HT1080 (cell line): ENCODE data around the gene R3HDM2. TPM values are rescaled to one million over a fixed set of nuclear protein-coding genes. Genes with fewer than 3 reads are reported as not detected.
"Not testable (repeated sequence)": the region's sequence is repeated elsewhere in the genome, so short reads cannot be mapped to it uniquely, and the experiment has no call there.

Experiments
- DNase-seq: peaks from one replicate; pipeline ENCODE4 v3.0.0-alpha.2; 2015; ENCODE audit warnings: low read depth
- total RNA-seq: library from RNA; depleted of rRNA; stranded (reverse); fragments of >200 nt; shearing (Covaris generic); gene quantifications from 2 replicates; pipeline ENCODE4 v1.2.3, GENCODE V29; 2014

R3HDM2 gene
- total RNA-seq, 1 experiment from 2014 or later, result 13.0 TPM

GRCh38 chr12:57429473-57430111 is 1.3 kb downstream of the R3HDM2 start:
- DNase-seq, result no peak

- DNase-seq, result no peak
These were observed 1.9 kb downstream of the R3HDM2 start for GRCh38 chr12:57428965-57429364.

DNA sequence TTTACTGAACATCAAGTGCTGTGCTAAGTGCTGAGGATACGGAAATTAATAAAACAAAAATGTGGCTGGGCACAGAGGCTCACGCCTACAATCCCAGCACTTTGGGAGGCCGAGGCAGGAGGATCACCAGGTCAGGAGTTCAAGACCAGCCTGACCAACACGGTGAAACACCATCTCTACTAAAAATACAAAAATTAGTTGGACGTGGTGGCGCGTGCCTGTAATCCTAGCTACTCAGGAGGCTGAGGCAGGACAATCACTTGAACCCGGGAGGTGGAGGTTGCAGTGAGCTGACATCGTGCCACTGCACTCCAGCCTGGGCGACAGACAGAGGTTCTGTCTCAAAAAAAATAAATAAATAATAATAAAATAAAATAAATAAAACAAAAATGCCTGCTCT is 3.9 kb downstream of the R3HDM2 start:
- DNase-seq, result not testable (repeated sequence)

DNA sequence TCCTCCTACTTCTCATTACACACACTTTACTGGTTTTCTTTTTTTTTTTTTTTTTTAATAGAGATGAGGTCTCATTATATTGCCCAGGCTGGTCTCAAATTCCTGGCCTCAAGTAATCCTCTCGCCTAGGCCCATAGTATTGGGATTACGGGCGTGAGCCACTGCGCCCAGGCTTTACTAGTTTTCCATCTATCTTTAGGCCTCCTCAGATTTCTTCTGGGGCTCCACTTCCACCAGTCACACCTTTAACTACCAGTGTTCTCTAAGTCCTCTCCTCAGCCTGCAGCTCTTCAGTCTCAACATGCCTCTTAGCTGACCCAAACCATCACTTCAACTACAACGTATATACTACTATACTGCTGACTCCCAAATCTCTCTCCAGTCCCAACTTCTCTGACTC is 10.4 kb downstream of the R3HDM2 start:
- DNase-seq, result no peak

GRCh38 chr12:57419495-57419894 is 11.3 kb downstream of the R3HDM2 start:
- DNase-seq, result no peak

GRCh38 chr12:57418255-57418654 is 12.6 kb downstream of the R3HDM2 start:
- no peak for DNase-seq

DNA sequence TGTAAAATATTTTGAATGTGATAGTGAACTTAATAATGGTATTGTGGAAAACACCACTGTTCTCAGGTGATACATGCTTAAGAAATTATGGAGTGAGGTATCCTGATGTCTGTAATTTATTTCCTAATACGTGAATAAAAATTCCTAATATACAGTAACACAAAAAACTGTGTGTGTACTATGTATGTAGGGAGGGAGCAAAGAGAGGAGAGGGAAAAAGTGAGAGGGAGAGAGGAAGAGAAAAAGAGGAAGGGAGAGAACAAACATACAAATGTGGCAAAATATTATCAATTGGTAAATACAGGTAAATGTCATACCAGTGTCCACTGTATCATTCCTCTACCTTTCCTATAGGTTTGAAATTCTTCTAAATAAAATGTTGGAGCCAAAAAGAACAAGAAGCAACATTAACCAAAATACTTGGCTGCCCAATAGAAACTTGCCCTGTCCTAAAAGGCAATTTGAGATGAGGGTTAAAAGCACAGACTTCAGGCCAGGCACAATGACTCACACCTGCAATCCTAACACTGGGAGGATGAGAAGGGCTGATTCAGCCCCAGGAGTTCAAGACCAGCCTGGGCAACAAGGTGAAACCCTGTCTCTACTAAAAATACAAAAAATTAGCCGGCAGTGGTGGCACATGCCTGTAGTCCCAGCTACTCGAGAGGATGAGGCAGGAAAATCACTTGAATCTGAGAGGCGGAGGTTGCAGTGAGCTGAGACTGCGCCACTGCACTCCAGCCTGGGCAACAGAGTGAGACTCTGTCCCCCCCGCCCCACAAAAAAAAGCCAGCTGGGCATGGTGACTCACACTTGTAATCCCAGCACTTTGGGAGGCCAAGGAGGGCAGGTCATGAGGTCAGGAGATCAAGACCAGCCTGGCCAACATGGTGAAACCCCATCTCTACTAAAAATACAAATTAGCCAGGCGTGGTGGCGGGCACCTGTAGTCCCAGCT is 14.5 kb downstream of the R3HDM2 start:
- peak; percentile 66 for DNase-seq

- no peak for DNase-seq
These were observed 15.8 kb downstream of the R3HDM2 start for GRCh38 chr12:57415088-57415487.

DNA sequence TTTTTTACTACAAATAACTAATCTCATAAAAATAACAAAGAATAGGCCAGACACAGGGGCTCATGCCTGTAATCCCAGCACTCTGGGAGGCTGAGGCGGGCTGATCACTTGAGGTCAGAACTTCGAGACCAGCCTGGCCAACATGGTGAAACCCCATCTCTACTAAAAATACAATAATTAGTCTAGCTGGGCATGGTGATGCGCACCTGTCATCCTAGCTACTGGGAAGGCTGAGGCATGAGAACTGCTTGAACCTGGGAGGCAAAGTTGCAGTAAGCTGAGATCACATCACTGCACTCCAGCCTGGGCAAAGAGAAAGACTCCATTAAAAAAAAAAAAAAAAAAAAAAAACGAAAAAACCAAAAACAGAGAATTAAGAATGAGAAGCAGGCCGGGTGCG is 16.7 kb downstream of the R3HDM2 start:
- DNase-seq, result not testable (repeated sequence)

DNA sequence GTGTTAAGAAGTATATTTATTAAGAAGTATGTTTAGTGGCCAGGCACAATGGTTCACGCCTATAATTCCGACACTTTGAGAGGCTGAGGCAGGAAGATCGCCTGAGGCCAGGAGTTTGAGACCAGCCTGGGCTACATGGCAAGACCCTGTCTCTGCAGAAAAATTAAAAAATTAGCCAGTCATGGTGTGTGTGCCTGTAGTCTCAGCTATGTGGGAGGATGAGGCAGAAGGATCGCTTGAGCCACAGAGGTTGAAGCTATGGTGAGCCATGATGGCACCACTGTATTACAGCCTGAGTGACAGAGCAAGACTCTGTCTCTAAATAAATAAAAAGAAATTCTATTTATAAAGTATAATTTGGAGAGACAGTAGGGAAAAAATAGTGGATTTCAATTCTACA is 20.3 kb downstream of the R3HDM2 start:
- no peak for DNase-seq

DNA sequence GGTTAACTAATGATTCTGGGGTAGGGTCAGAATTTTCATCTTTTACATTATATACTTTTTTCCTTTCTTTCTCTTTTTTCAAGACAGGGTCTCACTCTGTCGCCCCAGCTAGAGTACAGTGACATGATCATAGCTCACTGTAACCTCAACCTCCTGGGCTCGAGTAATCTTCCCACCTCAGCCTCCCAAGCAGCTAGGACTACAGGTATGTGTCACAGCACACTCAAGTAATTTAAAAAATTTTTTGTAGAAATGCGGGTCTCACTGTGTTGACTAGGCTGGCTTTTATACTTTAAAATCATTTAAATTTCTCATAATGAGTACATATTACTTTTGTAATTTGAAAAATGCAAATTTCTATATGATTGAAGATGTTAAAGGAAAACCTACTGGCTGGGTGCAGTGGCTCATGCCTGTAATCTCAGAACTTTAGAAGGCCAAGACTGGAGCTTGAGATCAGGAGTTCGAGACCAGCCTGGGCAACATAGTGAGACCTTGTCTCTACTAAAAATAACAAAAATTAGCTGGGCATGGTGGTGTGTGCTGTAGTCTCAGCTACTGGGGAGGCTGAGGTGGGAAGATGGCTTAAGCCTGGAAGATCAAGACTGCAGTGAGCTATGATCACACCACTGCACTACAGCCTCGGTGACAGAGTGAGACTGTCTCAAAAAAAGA is 25.7 kb downstream of the R3HDM2 start:
- DNase-seq, result no peak

- not testable (repeated sequence) for DNase-seq
These were observed 28.7 kb downstream of the R3HDM2 start for GRCh38 chr12:57402156-57402555.

- DNase-seq, result no peak
These were observed 29.7 kb downstream of the R3HDM2 start for GRCh38 chr12:57401165-57401564.

GRCh38 chr12:57399718-57400463 is 31.0 kb downstream of the R3HDM2 start:
- not testable (repeated sequence) for DNase-seq

DNA sequence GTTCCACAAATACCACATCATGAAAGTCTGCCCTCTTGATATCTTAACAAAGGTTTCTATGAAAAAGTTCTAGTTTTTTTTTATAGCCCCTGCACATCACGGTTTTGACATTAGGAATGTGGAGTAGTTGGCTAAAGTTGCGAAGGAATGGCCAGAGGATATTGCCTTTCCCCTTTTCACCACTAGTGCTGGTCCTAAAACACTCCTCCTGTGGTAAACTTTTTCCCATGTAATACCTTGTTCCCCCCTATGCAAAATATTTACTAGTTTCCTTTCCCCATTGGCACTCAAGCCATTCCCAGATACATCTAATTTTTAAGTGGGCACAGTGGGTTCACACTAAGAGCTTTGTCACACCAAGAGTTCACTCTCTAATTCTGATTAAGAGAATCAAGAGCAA is 33.4 kb downstream of the R3HDM2 start:
- no peak for DNase-seq

GRCh38 chr12:57395121-57395520 is 35.7 kb downstream of the R3HDM2 start:
- no peak for DNase-seq

- no peak for DNase-seq
These were observed 40.7 kb downstream of the R3HDM2 start for GRCh38 chr12:57390174-57390573.

GRCh38 chr12:57389033-57389432 is 41.8 kb downstream of the R3HDM2 start:
- peak; percentile 95 for DNase-seq

DNA sequence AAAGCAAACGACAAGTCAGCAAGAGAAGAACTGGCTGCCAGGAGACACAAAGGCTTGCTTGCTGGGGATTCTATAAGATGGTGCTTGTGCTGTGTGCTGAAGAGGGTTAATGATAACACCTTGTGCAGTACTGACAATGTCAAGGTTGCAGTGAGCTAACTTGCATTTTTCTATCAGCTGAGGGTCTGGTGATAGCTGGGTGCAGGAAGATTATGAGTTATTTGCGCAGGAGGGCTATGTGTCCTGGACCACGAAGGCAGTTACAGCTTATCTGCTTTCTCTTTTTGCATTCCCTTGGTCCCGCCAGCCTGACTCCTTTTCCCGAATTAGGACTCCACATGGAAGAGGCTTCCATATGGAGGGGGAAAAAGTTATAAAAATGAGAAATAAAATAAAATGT is 42.4 kb downstream of the R3HDM2 start:
- DNase-seq, result no peak

DNA sequence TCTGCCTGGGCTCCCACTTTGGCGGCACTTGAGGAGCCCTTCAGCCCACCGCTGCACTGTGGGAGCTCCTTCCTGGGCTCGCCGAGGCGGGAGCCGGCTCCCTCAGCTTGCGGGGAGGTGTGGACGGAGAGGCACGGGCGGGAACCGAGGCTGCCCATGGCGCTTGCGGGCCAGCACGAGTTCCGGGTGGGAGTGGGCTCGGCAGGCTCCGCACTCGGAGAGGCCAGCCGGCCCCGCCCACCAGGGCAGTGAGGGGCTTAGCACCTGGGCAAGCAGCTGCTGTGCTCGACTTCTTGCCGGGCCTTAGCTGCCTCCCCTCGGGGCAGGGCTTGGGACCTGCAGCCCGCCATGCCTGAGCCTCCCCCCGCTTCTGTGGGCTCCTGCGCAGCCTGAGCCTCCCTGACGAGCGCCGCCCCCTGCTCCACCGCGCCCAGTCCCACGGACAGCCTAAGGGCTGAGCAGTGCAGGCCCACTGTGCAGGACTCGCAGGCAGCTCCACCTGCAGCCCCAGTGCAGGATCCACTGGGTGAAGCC is 44.6 kb downstream of the R3HDM2 start:
- DNase-seq, result no peak

- DNase-seq, result no peak
These were observed 45.3 kb downstream of the R3HDM2 start for GRCh38 chr12:57385586-57385985.
